Testis (tissue), 2 donors: ENCODE data around the gene FAM222A.

Source experiments
- POLR2A ChIP-seq: fragments of 450-650 bp; IDR thresholded peaks from one replicate; pipeline ENCODE4 v1.6.1; 2017; ENCODE audit warnings: antibody characterized with exemption, mild to moderate bottlenecking, moderate library complexity
- TF ChIP-seq, protein P1 (sequence below), 3 experiments: fragments of 450-650 bp in 2 of 3; fragments of 200-600 bp in 1 of 3; sonication (generic) in 1 of 3; IDR thresholded peaks; one replicate each; pipeline ENCODE4 v1.5.1; 2016 to 2019; ENCODE audit warnings: antibody characterized with exemption in 3 of 3, mild to moderate bottlenecking in 2 of 3, moderate library complexity in 1 of 3

GRCh38 chr12:109710205-109710746, 3.3 kb upstream of the FAM222A start:
- TF ChIP-seq, protein P1, sequence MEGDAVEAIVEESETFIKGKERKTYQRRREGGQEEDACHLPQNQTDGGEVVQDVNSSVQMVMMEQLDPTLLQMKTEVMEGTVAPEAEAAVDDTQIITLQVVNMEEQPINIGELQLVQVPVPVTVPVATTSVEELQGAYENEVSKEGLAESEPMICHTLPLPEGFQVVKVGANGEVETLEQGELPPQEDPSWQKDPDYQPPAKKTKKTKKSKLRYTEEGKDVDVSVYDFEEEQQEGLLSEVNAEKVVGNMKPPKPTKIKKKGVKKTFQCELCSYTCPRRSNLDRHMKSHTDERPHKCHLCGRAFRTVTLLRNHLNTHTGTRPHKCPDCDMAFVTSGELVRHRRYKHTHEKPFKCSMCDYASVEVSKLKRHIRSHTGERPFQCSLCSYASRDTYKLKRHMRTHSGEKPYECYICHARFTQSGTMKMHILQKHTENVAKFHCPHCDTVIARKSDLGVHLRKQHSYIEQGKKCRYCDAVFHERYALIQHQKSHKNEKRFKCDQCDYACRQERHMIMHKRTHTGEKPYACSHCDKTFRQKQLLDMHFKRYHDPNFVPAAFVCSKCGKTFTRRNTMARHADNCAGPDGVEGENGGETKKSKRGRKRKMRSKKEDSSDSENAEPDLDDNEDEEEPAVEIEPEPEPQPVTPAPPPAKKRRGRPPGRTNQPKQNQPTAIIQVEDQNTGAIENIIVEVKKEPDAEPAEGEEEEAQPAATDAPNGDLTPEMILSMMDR (IDR thresholded peaks at IDR 0.05) = no peak
- no peak for TF ChIP-seq POLR2A
